GM19455 (cell line): ENCODE measurements around the gene MCRIP2.

ENCODE experiments used
- ATAC-seq: cut with Tn5 transposase; IDR thresholded peaks from one replicate; pipeline ENCODE4 v1.9.1; 2021; ENCODE audit not compliant: unreplicated experiment

The MCRIP2 gene

DNA sequence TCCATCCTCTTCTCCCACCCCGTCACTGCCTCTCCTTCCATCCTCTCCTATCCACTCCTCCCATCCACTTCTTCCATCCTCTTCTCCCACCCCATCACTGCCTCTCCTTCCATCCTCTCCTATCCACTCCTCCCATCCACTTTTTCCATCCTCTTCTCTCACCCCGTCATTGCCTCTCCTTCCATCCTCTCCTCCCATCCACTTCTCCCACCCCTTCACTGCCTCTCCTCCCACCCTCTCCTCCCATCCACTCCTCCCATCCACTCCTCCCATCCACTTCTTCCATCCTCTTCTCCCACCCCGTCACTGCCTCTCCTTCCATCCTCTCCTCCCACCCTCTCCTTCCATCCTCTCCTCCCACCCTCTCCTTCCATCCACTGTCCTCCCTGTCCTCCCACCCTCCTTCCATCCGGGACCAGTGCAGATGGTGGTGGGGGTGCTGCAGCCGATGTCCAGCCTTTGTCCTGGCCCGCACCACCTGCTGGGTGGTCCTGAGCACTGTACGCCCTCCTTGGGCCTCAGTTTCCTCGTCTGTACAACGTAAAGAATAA, 9.7 kb upstream of the MCRIP2 start:
- no peak for ATAC-seq

DNA sequence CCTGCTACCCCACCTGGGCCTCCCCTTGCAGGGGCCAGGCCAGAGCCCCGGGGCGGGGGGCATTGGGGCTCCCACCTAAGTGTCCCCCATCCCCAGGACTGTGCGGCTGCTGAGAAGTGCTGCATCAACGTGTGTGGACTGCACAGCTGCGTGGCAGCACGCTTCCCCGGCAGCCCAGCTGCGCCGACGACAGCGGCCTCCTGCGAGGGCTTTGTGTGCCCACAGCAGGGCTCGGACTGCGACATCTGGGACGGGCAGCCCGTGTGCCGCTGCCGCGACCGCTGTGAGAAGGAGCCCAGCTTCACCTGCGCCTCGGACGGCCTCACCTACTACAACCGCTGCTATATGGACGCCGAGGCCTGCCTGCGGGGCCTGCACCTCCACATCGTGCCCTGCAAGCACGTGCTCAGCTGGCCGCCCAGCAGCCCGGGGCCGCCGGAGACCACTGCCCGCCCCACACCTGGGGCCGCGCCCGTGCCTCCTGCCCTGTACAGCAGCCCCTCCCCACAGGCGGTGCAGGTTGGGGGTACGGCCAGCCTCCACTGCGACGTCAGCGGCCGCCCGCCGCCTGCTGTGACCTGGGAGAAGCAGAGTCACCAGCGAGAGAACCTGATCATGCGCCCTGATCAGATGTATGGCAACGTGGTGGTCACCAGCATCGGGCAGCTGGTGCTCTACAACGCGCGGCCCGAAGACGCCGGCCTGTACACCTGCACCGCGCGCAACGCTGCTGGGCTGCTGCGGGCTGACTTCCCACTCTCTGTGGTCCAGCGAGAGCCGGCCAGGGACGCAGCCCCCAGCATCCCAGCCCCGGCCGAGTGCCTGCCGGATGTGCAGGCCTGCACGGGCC, 8.9 kb upstream of the MCRIP2 start:
- ATAC-seq, result no peak

DNA sequence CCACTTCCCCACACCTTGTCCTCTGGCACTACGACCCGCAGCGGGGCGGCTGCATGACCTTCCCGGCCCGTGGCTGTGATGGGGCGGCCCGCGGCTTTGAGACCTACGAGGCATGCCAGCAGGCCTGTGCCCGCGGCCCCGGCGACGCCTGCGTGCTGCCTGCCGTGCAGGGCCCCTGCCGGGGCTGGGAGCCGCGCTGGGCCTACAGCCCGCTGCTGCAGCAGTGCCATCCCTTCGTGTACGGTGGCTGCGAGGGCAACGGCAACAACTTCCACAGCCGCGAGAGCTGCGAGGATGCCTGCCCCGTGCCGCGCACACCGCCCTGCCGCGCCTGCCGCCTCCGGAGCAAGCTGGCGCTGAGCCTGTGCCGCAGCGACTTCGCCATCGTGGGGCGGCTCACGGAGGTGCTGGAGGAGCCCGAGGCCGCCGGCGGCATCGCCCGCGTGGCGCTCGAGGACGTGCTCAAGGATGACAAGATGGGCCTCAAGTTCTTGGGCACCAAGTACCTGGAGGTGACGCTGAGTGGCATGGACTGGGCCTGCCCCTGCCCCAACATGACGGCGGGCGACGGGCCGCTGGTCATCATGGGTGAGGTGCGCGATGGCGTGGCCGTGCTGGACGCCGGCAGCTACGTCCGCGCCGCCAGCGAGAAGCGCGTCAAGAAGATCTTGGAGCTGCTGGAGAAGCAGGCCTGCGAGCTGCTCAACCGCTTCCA, 8.1 kb upstream of the MCRIP2 start:
- ATAC-seq, result no peak

DNA sequence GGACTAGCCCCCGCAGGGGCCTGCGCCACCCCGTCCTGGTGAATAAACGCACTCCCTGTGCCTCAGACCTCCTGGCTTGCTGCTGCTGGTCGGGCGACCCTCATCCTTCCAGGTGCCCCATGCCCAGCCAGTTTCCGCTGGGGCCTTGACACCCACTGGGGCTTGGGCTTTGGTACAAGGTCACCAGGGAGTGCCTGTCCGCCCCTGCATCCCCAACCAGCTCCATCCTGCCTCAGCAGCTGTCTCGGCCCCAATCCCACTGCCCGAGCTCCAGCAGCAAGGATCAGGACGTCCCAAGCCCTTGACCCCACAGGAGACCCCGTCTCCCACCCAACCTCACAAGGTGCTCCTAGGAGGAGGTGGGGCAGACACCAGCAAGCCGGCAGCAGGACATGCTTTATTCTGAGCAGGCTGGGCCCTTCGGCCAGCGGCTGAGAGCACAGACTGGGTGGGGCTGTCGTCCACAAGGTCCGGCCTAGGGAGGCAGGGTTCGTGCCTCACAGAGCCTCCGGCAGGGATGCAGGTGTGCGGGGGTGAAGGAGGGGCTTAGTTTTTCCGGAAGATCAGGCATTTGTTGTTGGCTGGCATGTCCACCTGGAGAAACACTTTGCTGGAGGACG, 7.5 kb upstream of the MCRIP2 start:
- no peak for ATAC-seq

DNA sequence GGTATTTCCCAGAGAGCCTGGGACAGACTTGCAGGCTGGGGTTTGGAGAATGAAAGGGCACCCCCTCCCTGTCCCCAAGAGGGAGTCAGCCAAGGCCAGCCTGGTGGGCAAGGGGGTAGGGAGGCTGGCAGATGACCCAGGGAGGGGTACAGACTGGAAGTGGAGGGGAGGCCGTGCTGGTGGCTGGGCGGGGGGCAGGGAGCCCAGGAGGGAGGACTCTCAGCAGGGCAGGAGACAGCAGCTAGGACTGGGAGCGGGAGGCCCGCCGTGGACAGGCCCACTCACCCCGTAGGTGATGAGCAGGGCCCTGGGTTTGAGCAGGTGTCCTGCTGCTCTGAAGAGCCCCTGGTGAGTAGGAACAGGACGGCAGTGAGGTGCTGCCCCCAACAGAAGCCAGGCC, 6.6 kb upstream of the MCRIP2 start:
- no peak for ATAC-seq

DNA sequence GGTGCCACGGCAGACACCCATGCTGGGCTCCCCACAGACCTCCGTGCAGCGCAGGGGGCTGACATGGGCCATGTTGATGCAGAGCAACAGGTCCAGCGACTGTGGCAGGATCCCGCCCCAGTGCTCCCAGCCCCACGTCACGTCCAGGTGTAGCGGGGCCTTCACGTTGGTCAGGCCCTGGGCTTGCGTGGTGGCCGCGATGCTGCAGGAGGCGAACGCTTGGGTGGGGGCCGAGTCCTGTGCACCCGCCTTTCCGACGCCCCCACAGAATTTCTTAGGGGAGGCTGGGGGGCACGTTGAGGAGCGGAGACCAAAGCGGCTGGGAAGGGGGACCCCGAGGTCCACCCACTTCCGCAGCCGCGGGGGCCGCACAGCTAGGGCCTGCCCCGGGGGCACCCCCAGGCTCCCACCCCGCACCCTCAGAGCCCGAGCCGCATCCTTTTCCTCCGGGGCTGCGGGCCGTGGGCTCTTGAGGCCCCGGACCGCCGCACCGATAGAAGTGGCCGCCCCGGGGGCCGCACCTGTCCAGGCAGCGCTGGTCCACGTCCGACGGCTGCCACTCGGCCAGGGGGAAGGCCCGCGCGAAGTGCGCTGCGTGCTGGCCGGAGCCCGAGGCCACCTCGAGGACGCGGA, 5.9 kb upstream of the MCRIP2 start:
- no peak for ATAC-seq

DNA sequence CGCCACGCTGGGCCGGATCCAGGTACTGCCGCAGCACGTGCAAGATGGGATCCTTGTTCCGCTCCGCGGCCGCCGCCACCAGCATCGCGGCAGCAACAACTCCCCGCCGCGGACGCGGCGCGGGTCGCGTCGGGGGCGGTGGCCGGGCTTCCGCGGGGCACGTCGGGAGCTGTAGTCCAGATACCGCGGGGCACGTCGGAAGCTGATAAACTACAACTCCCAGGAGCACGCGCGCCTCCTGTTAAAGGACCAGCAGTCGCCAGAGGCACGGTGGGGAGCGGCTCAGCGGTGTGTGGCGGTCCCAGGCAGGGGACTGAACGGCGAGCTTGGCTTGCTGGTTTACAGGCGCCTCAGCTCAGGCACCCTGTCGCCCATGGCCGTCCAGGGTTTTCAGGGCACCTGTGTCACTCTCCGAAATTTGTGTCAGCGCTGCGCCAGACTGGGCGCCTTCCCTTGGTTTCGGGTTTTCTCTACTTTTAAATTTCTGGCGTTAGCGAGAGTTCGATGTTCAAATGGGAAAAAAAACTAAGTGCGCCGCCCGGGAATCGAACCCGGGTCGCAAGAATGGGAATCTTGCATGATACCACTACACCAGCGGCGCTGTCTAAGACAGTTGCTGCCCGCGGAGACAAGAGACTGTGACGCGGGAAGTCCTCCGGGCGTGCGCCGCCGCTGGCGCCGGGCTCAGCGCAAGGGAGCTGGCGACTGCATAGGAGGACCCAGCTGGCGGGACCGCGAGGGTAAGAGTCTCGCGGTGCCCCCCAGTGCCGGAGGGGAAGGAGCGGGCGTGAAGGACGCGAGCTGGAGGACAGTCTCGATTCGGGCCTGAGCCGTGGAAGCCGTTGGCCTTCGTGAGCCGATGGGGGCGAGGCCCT, 5.2 kb upstream of the MCRIP2 start, which contains the start of gene METTL26:
Gene METTL26, minus strand, starts transcription at position 100 of the 875 bp plus-strand sequence. Its CDS starts 15 bp downstream, at position 85.
- peak; percentile 62 for ATAC-seq

DNA sequence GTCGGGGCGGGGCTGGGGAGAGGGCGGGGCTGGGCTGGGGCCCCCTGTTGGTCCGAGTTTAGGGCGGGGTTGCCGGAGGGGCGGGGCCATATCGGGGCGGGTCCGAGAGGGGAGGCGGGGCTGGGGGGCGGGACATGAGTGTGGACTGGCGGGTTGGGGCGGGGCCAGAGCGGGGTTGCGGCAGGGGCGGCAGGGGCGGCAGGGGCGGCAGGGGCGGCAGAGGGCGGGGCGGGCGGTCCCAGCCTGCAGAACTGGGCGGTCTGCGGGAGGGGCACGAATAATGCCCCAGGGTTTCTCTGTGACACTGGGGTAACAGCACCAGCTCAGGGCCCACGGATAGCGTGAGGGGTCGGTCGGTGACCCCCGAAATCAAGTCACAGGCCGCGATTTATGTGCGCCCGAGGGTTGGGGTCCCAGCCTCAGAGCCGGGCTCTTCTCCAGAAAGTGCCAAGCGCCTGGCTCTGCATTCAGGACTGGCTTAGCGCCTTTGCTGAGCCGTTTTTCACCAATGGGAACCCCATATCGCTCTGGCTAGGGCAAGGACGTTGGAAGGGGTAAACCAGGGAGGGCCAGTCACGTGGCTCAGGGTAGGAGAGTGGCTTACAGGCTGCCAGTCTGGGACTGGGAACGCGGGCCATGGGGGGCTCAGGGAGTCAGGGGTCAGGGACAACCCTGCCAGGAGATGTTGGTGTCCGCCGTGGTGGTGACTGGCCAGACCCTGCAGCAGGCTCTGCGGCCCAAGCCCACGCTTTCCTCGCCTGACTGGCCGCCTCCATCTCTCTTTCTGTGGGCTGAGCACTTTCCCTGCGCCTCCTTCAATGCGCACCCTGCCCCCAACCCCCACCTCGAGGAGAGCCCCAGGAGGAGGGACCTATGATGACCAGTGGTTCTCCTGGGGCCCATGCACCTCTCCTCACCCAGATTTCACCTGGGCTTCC, 4.3 kb upstream of the MCRIP2 start:
- no peak for ATAC-seq

DNA sequence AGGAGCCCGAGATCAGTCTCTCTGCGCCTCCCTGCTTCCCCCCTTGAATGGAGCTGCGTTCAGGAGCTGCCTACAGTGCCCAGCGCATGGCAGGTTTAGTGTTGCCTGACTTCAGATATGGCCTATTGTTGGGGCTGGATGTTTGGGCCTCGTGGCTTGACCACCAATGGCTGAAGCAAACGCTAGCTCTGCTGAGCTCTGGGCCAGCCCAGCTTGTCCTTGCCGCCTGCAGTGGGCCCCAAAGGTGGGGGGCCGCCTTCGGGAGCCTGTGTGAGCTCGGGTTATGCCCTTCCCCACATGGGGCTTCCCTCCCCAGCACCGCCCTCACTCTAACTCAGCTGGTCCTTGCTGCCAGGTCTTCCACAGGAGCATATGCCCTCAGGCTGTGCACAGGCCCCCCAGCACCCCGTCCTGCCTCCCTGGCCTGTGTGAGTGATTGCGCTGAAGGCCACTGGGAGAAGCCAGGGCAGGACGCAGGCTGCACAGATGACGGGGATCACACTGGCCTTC, 3.5 kb upstream of the MCRIP2 start:
- no peak for ATAC-seq

DNA sequence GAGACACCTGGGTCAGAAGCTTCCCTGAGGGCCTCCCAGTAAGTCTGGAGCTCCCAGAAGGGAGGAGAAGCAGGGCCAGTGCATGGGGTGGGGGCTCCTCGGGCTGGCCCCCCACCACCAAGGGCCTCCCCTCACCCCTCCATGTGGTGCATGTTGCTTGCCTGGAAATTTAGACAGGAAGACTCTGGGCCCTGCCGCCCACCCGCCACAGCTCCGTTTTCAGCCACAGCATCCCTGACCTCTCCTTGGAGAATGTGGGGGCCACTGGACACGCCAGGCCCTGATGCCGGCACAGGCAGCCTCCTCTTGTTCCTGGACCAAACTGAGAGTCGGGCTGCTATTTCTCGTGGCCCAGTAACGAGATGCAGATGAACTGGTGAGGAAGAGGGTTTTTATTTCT, 2.8 kb upstream of the MCRIP2 start:
- no peak for ATAC-seq

DNA sequence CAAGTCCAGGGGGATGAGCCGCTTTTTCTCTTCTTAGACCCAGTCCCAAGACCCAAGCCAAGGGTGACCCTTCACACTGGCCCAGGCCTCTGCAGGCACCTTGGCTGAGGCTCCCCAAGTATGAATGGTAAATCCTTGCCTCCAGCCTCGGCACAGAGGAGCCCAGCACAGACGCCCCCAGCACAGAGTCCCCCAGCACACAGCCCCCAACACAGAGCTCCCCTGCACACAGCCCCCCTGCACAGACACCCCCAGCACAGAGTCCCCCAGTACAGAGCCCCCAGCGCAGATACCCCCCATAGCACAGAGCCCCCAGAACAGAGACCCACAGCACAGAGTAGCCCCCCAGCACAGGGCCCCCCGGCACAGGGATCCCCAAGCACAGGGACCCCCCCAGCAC, 1.0 kb upstream of the MCRIP2 start:
- ATAC-seq, result no peak

DNA sequence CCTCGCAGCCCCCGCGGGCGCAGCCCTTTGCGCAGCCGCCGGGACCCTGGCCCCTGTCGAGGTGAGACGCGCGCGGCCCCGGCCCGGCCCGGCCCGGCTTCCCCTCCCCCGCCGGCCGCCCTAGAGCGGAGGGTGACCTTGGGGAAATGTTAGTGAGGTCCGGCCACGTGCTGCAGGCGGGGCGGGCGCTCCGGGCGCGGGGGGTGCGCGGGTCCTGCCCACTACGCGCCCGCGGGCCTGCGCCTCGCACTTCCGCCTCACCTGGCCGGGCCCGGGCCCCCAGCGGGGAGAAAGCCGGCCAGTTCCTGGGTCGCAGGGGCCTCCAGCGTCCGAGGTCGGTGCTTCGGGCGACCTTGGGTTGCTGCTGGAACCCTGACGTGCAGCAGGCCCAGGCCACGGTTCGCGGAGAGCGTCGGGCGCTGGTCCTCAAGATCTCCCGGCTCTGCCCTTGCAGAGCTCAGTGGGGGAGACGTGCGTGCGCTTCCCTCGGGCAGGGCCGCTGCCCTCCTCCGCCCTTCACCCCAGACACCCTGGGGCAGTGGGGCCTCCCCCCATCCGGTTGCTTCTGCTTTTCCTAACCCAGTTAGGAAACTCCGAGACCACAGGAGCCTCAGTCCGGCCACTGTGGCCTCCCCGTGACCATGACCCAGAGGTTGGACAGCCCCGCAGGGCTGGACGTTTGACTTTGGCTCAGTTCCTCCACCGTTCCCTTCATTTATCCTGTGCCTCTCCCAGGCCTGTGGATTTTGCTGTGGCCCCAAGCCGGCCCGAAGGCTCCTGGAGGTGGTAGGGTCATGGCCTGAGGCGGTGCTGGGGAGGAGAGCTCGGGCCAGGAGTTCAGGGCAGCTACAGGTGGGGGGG, 791 bp downstream of the MCRIP2 start:
- no peak for ATAC-seq

DNA sequence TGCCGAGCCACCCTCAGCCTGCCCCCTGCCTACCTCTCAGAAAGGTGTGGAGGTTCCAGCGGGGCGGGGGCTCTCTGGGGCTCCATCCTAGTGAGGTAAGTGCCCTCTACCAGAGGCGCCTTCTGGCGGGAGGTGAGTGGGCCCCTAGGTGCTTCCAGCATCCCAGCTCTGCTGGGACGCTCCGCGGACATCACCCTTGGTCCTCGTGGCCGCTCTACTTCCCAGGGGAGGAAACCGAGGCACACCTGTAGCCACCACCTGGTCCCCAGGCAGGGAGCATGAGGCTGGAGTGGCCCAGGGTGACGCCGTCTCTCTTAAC, 1.4 kb downstream of the MCRIP2 start:
- ATAC-seq, result no peak

DNA sequence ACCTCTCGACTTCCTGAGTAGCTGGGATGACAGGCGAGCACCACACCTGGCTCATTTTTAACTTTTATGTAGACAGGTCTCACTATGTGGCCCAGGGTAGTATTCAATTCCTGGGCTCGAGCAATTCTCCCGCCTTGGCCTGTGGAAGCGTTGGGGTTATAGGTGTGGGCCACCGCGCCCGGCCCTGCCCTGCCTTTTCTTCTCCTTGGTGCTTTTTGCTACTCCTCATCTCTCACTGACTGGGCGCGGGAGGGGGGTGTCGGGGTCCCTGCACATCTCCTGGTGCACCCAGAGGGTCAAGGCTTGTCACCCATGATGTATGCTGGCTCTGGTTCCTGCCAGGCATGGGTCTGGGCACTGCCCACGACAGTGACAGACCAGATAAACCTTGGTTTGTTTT, 2.9 kb downstream of the MCRIP2 start:
- ATAC-seq, result no peak

DNA sequence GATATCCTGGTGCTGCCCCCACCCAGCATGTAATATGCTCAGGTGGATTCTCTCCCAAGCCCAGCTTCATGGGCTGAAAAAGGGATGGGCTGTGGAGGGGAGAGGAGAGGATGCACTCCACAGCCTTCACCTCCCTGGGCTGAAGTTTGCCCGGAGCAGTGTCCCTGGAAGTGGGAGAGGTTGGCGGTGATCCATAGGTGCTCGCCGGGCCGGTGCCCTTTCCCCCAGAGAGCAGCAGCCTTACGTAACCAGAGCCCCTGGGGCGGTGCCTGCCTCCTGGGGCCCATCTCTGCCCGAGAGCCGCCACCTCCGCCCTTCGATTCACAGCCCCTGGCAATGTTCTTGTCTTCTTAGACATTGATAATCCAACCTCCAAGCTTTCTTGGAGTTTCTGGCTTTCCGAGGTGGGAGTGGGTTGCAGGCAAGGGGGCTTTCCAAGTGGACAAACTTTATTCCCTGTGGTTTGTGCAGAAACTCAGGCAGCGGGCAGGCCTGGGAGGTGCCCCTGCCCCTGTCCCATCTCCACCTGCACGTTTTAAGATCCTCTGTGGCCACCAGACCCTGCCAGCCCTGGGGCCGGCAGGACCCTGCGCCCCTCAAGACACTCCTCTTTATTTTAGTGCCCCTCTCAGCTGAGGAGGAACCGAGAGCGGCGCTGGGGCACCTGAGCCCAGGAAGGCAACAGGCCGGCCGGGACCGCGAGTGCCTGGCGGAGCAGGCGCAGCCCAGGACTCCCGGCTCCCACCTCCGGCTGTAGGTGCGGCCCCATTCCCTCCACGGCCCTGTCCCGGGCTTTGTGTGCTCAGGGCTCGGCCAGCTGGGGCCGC, 4.4 kb downstream of the MCRIP2 start:
- no peak for ATAC-seq

DNA sequence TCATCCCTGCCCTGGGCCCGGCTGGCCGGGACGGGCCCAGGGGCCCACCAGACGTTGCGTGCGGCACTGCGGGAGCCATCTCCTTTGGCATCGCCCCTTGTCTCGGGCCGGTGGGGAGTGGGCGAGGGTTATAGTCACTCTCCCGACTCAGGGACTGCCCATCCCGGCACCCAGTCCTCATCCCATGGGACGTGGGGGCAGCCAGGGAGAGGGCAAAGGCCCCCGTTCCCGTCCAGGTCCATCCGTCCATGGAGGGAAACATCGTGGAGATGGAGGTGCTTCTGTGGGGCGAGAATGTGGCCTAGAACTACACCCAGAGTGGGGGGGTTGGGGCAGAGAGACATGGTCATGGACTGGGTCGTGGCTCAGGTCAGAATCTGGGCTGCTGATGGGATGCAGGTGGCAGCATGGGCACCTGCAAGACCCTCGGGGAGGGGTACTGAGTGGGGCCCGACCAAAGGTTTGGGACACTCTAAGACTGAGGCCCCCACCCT, 5.1 kb downstream of the MCRIP2 start:
- no peak for ATAC-seq
